Activated CD4-positive, CD25-positive, alpha-beta regulatory T cell treated with anti-CD3 and anti-CD28 coated beads, Interleukin-2, amount 50 U/mL, for 16 hours (primary cell): ENCODE results near the gene ADGRB3.

Source experiments
- DNase-seq: peaks from one replicate; pipeline ENCODE4 v3.0.0-alpha.2; 2020; ENCODE audit warnings: low read depth, low spot score

ADGRB3 gene

GRCh38 chr6:69314531-69314930 is 679.4 kb downstream of the ADGRB3 start:
- no peak for DNase-seq

GRCh38 chr6:69331886-69332285 is 696.8 kb downstream of the ADGRB3 start:
- no peak for DNase-seq

DNA sequence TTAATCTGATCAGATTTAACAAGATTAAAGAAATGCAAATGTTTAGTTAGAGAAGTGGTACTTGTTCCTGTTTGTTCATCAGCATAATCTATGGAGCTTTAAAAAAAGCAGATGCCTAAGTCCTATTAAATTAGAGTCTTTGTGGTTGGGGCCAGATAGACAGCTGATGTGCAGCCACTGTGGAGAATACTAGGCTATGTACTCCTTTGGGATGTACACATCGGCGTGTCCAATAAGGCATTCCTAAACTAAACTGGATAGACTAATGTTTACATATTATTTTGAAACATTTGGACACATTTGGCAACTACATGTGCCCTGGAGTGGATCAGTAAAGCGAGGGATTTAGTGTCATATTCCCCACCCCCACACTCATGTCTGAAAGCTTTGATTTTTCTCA is 702.2 kb downstream of the ADGRB3 start:
- no peak for DNase-seq

DNA sequence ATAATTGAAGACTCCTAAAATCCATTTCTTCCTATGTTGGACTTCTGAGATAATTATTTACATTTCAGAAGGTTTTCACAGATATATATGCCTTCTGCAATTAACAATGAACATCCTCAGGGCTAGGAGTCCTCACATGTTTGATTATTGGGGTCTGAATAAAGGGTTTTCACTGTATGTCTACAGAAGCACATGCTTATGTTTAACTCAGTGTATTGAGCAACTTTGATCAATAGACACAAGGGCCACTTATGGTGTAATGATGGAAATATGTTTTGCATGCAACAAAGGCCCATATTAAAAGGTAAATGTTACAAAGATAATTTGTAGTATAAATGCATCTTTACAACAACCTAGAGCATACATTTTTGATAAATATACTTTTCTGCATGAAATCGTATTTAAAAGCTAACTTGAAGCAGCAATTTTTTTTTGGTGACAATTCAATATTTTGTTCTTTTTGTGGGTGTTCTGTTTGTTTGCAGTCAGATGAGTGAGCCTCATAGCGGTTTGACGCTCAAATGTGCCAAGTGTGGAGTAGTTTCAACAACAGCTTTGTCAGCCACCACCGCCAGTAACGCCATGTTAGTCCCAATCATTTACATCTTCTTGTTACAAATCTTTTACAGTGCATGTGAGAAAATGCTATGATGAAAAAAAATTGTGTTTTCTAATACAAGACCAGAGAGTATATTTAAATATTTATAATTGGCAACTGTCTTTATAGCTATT is 703.5 kb downstream of the ADGRB3 start:
- DNase-seq: no peak

DNA sequence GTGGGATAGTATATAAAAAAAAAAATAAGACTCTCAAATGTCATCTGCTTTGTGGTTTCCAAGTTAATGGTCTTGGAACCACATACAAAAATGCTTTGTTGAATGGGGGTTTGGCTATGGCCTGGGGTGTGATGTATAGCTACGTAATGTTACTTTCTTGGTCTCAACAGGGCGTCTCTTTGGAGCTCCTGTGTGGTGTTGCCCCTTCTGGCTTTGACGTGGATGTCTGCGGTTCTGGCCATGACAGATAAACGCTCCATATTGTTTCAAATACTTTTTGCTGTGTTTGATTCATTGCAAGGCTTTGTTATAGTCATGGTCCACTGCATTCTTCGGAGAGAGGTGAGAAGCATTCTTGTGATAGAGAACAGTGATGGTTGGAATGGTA is 704.1 kb downstream of the ADGRB3 start:
- no peak for DNase-seq

- DNase-seq: no peak
Measured at GRCh38 chr6:69340196-69340595, 705.1 kb downstream of the ADGRB3 start.

- no peak for DNase-seq
Measured at GRCh38 chr6:69343851-69344250, 708.8 kb downstream of the ADGRB3 start.

- DNase-seq: no peak
Measured at GRCh38 chr6:69349771-69350170, 714.7 kb downstream of the ADGRB3 start.

DNA sequence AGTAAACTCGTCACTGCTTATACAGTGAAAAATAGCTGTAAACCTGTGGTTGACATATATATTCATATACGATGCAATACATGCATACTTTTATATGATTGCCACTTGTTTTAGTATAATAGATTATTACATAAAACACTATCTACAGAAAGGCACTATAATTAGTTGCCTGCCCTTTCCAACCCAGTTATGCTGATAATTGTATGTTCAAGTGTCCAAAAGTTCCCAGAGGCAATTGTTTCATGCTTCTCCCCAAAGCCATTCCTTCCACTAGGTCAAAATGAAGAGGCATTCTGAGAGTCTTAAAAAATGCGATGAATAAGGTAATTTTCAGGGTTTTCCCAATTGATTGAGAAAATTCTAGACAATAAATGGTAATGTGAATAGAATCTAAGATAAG is 727.1 kb downstream of the ADGRB3 start:
- no peak for DNase-seq

DNA sequence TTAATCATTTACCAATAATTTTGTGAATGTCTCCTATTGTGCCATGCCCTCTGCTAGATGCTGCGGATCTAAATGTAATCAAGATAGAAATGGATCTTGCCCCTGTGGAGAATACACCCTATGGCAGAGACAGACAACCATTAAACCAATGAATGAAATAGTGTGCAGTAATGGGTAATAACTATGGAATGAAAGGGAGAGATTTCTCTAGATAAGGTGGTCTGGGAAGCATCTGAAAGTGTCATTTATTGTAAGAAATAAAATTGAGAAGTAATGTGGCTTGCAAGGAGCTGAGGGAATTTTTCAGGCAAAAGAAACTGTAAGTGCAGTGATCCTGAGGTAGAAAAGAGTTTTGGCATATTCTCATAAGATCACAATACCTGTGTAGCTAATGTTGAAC is 731.7 kb downstream of the ADGRB3 start:
- no peak for DNase-seq

GRCh38 chr6:69368613-69369012 is 733.5 kb downstream of the ADGRB3 start:
- DNase-seq: no peak

DNA sequence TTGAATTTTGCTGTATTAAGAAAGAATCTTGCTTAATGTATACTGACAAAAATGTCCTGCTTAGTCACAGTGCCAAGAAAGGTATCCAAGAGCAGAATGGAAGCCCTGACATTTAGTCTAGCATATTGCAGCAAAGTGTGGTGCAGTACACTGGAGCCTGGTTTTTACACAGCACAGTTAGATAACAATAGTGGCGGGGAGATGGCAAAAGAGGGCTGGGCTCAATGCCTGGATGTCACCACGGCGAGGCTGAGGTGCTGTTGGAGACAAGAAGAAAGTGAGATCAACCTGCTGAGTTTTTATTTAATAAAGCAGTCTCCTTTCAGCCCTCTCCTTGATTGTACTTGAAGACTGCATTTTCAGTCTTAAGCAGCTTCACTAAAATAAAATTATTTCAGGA is 735.7 kb downstream of the ADGRB3 start:
- DNase-seq: no peak

- no peak for DNase-seq
Measured at GRCh38 chr6:69378326-69378725, 743.2 kb downstream of the ADGRB3 start.

DNA sequence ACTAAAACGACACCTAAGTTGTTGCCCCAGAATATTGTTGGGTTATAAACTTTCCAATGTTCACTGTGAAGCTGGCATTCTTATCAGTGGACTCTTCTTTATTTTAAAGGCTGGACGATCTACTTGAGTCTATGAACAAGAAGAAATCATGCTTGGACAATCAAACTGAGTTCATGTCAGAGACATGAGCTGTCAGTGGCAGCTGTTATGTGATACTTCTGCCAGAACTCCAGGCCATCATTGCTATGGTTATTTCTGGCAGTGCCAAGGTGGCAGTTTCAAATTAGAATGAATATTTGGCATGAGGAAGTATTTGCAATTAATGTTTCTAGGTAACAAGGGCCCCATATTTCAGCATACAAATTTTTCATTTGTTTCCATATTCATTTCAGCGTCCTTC is 744.4 kb downstream of the ADGRB3 start:
- DNase-seq: no peak

GRCh38 chr6:69383627-69384026 is 748.5 kb downstream of the ADGRB3 start:
- DNase-seq: no peak

DNA sequence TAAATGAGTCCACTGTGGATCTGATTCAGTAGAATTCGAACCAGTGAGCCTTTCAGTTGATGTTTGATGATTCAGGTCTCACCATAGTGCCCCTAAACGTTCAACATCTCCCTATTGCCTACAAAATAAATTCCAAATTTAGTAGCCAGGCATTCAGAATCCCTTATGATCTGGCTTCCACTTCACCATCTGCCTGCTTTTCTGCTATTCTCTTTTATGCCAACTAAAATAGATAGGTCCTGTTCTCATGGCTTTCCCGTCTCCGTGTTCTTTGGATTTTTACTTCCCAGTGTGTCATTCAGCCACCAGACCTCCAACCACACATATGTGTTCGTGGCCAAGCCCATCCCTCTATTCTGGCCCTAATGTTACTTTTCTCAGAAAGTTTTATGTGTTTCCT is 751.3 kb downstream of the ADGRB3 start:
- no peak for DNase-seq

GRCh38 chr6:69390125-69390524 is 755.0 kb downstream of the ADGRB3 start:
- DNase-seq: no peak

GRCh38 chr6:69391106-69391505 is 756.0 kb downstream of the ADGRB3 start:
- no peak for DNase-seq

- no peak for DNase-seq
Measured at GRCh38 chr6:69392745-69393144, 757.7 kb downstream of the ADGRB3 start.

DNA sequence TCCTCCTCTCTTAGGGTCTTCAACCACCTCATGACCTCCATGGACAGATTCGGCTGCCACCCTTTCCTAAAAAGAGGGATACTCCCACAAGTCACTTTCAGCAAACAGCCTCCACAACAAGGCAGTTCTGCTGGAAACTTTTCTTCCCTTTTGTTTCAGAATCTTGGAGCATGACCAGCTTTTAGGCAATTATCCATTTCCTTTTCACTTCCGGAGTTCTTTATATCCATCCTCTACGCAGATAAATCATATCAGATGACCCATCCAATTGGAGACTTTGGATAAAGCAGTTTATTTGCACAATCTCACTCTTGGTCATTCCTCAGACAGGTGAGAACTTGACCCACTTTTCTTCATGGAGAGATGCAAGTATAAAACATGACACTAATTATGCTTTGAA is 763.2 kb downstream of the ADGRB3 start:
- DNase-seq: no peak

DNA sequence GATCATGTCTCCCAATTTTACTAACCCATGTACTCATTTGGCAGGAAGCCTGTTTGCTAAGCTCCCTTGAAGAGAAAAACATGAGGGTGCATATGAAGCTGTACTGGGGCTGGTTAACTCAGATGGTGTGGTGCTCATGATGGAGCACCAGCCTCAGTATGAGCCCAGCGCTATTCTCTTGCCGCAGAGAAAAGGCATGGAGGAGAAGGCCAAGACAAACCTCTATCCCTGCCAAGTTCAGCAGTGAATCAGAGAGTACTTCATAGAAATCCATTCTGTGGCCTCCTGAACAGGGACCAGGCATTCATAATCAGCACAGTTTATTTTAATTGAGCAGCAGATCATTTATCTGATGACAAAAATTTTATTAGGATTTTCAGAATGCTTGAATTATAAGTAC is 763.6 kb downstream of the ADGRB3 start:
- no peak for DNase-seq

GRCh38 chr6:69408886-69409285 is 773.8 kb downstream of the ADGRB3 start:
- no peak for DNase-seq

DNA sequence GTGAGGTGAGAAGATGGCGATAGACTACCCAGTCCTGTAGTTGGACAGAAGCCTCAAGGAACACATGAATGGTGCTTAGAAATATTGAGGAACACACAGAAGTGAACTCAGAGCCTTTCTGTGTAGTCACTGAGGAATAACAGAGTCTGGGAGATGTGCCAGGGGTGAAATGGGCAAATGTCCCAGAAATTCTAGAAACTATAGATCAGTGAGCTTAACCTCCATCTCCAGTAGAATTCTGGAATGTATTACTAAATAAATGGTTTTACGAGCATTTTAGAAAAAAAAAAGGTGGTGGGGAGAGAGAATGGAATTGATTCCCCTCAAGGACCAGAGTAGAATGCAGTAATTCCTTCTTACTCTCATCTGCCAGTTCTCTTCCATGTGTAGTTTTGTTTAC is 781.7 kb downstream of the ADGRB3 start:
- no peak for DNase-seq

DNA sequence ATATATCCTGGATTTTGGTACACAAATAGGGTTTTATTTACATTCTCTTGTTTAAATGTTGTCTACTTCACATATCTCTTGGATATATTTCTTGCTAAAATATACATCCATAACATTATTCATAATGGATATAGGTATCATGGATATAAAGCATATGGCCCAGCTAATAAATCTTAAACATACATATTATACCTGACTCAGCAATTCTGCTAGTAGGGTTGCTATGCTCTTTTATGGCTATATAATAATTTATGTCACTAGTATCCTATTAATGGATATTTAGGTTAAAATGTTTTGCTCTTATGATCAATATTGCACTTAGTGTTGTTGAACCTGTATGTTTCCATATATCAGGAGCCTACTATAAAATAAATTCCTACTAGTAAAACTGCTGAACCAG is 786.2 kb downstream of the ADGRB3 start:
- DNase-seq: no peak
